HEK293 (cell line): ENCODE results near the gene NTSR2.
A peak's percentile ranks its signal among the peaks of the same experiment; 100 is the strongest.

Experiments
- CTCF ChIA-PET: fragments of 350-600 bp; formaldehyde crosslinking; extraction: SDS; loops from one replicate; lab custom pipeline; 2021; ENCODE audit warnings: antibody characterized with exemption; lab: Yijun Ruan, JAX
- POLR2A ChIA-PET: fragments of 300-600 bp; formaldehyde crosslinking; extraction: SDS; loops from one replicate; lab custom pipeline; 2020; ENCODE audit warnings: antibody characterized with exemption, inconsistent platforms; lab: Yijun Ruan, JAX
- H3K27ac ChIP-seq: fragments of 200-500 bp; sonication (Bioruptor generic); 2 replicates; pipeline ENCODE4 v1.5.1; 2014; ENCODE audit warnings: low read depth, low read length, control low read depth, inconsistent platforms; ENCODE audit errors: extremely low read depth
- H3K36me3 ChIP-seq, 2 experiments: fragments of 200-500 bp in 1 of 2; sonication (Bioruptor generic) in 1 of 2; 1 replicate in 1 of 2; 2 replicates in 1 of 2; pipeline ENCODE4 v1.5.1; 2014 to 2017; ENCODE audit warnings: inconsistent platforms in 2 of 2, low read length in 2 of 2; ENCODE audit not compliant: control insufficient read depth in 2 of 2, insufficient read depth in 1 of 2
- H3K4me1 ChIP-seq: fragments of 200-500 bp; sonication (Bioruptor generic); 2 replicates; pipeline ENCODE4 v1.5.1; 2014; ENCODE audit warnings: mild to moderate bottlenecking, low read length, inconsistent platforms; ENCODE audit not compliant: control insufficient read depth, insufficient read depth
- H3K4me3 ChIP-seq: 2 replicates; pipeline ENCODE4 v1.5.1; 2011; ENCODE audit warnings: low read depth, mild to moderate bottlenecking, control low read depth, low read length, moderate library complexity
- H3K9me3 ChIP-seq: fragments of 200-500 bp; sonication (Bioruptor generic); 2 replicates; pipeline ENCODE4 v1.5.1; 2014; ENCODE audit warnings: low read depth, low read length, inconsistent platforms; ENCODE audit not compliant: control insufficient read depth, insufficient read depth
- FEZF1 ChIP-seq: fragments of 450-650 bp; formaldehyde crosslinking; IDR thresholded peaks from 2 replicates; pipeline ENCODE4 v1.5.1; 2016; ENCODE audit warnings: missing biosample characterization, missing genetic modification characterization
- HOXA7 ChIP-seq: sonication (generic); formaldehyde crosslinking; IDR thresholded peaks from 2 replicates; pipeline ENCODE4 v1.8.1; 2022; ENCODE audit warnings: missing genetic modification reagents, borderline replicate concordance
- KLF1 ChIP-seq: fragments of 450-650 bp; formaldehyde crosslinking; IDR thresholded peaks from 2 replicates; pipeline ENCODE4 v1.5.1; 2016; ENCODE audit warnings: missing biosample characterization, missing genetic modification characterization
- SP7 ChIP-seq: fragments of 450-650 bp; formaldehyde crosslinking; IDR thresholded peaks from 2 replicates; pipeline ENCODE4 v1.5.1; 2016; ENCODE audit warnings: missing biosample characterization, missing genetic modification characterization
- ZBTB7A ChIP-seq: fragments of 450-650 bp; formaldehyde crosslinking; IDR thresholded peaks from 2 replicates; pipeline ENCODE4 v1.5.1; 2016; ENCODE audit warnings: low read depth, missing biosample characterization, missing genetic modification characterization
- ZNF121 ChIP-seq: fragments of 450-650 bp; formaldehyde crosslinking; IDR thresholded peaks from 2 replicates; pipeline ENCODE4 v1.5.1; 2016; ENCODE audit warnings: missing biosample characterization, missing genetic modification characterization
- ZNF132 ChIP-seq: fragments of 450-650 bp; formaldehyde crosslinking; IDR thresholded peaks from 2 replicates; pipeline ENCODE4 v1.5.1; 2017; ENCODE audit warnings: missing biosample characterization, missing genetic modification characterization, borderline replicate concordance
- ZNF138 ChIP-seq: fragments of 450-650 bp; formaldehyde crosslinking; IDR thresholded peaks from 2 replicates; pipeline ENCODE4 v1.5.1; 2016; ENCODE audit warnings: missing biosample characterization, missing genetic modification characterization, borderline replicate concordance
- ZNF157 ChIP-seq: fragments of 450-650 bp; formaldehyde crosslinking; IDR thresholded peaks from 2 replicates; pipeline ENCODE4 v1.5.1; 2016; ENCODE audit warnings: missing biosample characterization, missing genetic modification characterization
- ZNF302 ChIP-seq: fragments of 450-650 bp; formaldehyde crosslinking; IDR thresholded peaks from 2 replicates; pipeline ENCODE4 v1.5.1; 2016; ENCODE audit warnings: missing biosample characterization, missing genetic modification characterization, low read depth
- ZNF311 ChIP-seq: fragments of 450-650 bp; formaldehyde crosslinking; IDR thresholded peaks from 2 replicates; pipeline ENCODE4 v1.5.1; 2017; ENCODE audit warnings: missing biosample characterization, missing genetic modification characterization, borderline replicate concordance
- ZNF324 ChIP-seq: fragments of 450-650 bp; formaldehyde crosslinking; IDR thresholded peaks from 2 replicates; pipeline ENCODE4 v1.5.1; 2016; ENCODE audit warnings: missing biosample characterization, missing genetic modification characterization
- ZNF433 ChIP-seq: fragments of 450-650 bp; formaldehyde crosslinking; IDR thresholded peaks from 2 replicates; pipeline ENCODE4 v1.5.1; 2016; ENCODE audit warnings: missing biosample characterization, missing genetic modification characterization, low read depth
- ZNF555 ChIP-seq: fragments of 450-650 bp; formaldehyde crosslinking; conservative IDR thresholded peaks from 2 replicates; pipeline ENCODE4 v1.5.1; 2017; ENCODE audit warnings: missing biosample characterization, mild to moderate bottlenecking, missing genetic modification characterization, inconsistent platforms
- ZNF560 ChIP-seq: fragments of 450-650 bp; formaldehyde crosslinking; IDR thresholded peaks from 2 replicates; pipeline ENCODE4 v1.5.1; 2017; ENCODE audit warnings: missing biosample characterization, missing genetic modification characterization, borderline replicate concordance
- ZNF776 ChIP-seq: fragments of 450-650 bp; formaldehyde crosslinking; IDR thresholded peaks from 2 replicates; pipeline ENCODE4 v1.5.0; 2017; ENCODE audit warnings: missing biosample characterization, missing genetic modification characterization, borderline replicate concordance
- TF ChIP-seq, protein P1 (sequence below): fragments of 450-650 bp; formaldehyde crosslinking; IDR thresholded peaks from 2 replicates; pipeline ENCODE4 v1.5.1; 2016; ENCODE audit warnings: missing biosample characterization, missing genetic modification characterization
- TF ChIP-seq, protein P2 (sequence below): sonication (generic); formaldehyde crosslinking; IDR thresholded peaks from 2 replicates; pipeline ENCODE4 v1.8.1; 2022; ENCODE audit warnings: mild to moderate bottlenecking, moderate library complexity, missing genetic modification reagents
- TF ChIP-seq, protein P3 (sequence below): fragments of 450-650 bp; formaldehyde crosslinking; IDR thresholded peaks from 2 replicates; pipeline ENCODE4 v1.5.1; 2017; ENCODE audit warnings: missing biosample characterization, missing genetic modification characterization

Gene NTSR2

DNA sequence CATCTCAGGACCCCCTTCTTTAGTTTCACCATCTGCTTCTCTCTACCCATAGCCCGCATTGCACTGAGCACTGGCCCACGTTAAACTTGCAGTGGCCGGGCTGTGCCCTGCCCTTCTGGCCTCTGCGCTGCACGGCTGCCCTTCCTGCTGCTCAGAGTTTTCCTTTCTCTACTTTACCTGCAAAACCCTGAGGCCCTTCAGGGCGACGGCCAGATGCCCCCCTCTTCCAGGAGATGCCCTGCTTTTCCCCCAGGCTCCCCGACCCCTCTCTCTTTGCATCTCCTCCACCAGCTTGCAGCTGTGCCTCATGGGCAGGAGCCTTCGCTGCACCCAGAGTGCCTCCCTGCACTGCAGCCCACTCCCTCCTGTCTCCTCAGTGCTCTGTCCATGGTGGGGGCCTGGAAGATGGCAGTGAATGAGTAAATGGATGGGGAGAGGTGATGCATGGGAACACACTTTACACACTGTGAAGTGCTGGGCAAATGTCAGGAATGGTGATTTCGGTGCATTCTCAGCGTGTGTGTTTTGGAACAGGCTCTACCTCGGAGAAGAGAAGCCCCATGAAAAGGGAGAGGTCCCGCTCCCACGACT, 53.8 kb downstream of the NTSR2 start:
- Histone ChIP-seq H3K9me3 (no peaks in the 10 kb centered on the region), H3K36me3 (no peaks in the 10 kb centered on the region), H3K4me1 (no peaks in the 10 kb centered on the region), H3K4me3 (no peak overlapping the region), H3K27ac (no peak overlapping the region)
- ChIA-PET CTCF (no interaction called here), POLR2A (no interaction called here)
- no peak for TF ChIP-seq ZNF433 (tag by site-specific recombination)
- TF ChIP-seq, protein P1, sequence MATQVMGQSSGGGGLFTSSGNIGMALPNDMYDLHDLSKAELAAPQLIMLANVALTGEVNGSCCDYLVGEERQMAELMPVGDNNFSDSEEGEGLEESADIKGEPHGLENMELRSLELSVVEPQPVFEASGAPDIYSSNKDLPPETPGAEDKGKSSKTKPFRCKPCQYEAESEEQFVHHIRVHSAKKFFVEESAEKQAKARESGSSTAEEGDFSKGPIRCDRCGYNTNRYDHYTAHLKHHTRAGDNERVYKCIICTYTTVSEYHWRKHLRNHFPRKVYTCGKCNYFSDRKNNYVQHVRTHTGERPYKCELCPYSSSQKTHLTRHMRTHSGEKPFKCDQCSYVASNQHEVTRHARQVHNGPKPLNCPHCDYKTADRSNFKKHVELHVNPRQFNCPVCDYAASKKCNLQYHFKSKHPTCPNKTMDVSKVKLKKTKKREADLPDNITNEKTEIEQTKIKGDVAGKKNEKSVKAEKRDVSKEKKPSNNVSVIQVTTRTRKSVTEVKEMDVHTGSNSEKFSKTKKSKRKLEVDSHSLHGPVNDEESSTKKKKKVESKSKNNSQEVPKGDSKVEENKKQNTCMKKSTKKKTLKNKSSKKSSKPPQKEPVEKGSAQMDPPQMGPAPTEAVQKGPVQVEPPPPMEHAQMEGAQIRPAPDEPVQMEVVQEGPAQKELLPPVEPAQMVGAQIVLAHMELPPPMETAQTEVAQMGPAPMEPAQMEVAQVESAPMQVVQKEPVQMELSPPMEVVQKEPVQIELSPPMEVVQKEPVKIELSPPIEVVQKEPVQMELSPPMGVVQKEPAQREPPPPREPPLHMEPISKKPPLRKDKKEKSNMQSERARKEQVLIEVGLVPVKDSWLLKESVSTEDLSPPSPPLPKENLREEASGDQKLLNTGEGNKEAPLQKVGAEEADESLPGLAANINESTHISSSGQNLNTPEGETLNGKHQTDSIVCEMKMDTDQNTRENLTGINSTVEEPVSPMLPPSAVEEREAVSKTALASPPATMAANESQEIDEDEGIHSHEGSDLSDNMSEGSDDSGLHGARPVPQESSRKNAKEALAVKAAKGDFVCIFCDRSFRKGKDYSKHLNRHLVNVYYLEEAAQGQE (tag by site-specific recombination) = peak; percentile 95
- no peak for TF ChIP-seq ZNF560
- TF ChIP-seq, all 188 proteins: peak for 1

DNA sequence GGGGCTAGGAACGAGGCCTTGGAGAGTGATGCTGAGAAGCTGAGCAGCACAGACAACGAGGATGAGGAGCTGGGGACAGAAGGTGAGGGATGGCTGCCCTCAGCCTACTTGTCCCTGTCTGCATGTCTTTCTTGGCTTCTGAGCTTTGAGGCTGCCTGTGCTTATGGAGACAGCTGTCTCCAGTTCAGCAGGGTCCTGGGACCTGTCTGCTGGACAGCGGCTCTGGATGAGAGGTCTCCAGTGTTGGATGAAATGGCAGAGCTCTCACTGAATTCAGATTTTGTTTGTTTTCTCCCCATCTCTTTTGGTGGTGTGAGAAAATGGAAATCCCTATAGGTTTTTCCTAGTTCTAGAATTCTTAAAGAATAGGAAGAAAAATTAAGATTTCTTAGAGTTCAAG, 54.8 kb downstream of the NTSR2 start:
- CTCF ChIA-PET = interaction anchor here (1.6 kb wide), 1 partner anchor 10 kb away, joined by 3 read pairs; no protein-coding TSS in a partner anchor
- Histone ChIP-seq H3K4me3 (no peak overlapping the region), H3K36me3 (no peaks in the 10 kb centered on the region)

DNA sequence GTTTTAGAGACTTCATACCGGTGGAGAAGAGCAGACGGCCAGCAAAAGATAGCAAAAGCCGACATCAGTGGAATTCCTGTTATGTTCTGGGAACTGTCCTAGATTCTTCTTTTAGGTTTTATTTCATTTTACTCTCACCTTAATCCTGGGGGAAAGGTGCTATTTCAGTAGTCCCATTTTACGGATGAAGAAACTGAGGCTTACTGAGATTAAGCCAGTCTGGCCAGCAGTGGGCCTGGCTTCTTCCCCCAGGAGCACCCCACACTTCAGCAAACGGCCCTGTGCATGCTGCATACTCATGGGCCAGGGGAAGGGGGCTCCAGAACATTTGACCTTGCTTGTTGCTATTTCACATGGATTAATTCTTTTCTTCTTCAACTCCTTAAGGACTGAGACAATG, 56.7 kb downstream of the NTSR2 start:
- no peak overlapping the region for H3K4me3 ChIP-seq
- TF ChIP-seq ZNF157 (tag by site-specific recombination) = no peak
- no peak for TF ChIP-seq KLF1
- TF ChIP-seq, protein P2, sequence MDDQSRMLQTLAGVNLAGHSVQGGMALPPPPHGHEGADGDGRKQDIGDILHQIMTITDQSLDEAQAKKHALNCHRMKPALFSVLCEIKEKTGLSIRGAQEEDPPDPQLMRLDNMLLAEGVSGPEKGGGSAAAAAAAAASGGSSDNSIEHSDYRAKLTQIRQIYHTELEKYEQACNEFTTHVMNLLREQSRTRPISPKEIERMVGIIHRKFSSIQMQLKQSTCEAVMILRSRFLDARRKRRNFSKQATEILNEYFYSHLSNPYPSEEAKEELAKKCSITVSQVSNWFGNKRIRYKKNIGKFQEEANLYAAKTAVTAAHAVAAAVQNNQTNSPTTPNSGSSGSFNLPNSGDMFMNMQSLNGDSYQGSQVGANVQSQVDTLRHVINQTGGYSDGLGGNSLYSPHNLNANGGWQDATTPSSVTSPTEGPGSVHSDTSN = no peak
- no peak for TF ChIP-seq ZNF776
- TF ChIP-seq ZBTB7A = no peak
- TF ChIP-seq ZNF302 (tag by site-specific recombination) = no peak
- no peak for TF ChIP-seq ZNF324 (tag by site-specific recombination)
- no peak for TF ChIP-seq ZNF311 (tag by site-specific recombination)
- TF ChIP-seq ZNF555 (tag by site-specific recombination) = no peak
- TF ChIP-seq SP7 (tag by site-specific recombination) = no peak
- H3K27ac ChIP-seq = no peak overlapping the region
- H3K36me3 ChIP-seq = no peaks in the 10 kb centered on the region
- CTCF ChIA-PET = no interaction called here
- no peaks in the 10 kb centered on the region for H3K4me1 ChIP-seq
- H3K9me3 ChIP-seq = no peaks in the 10 kb centered on the region
- POLR2A ChIA-PET = no interaction called here

More for the DNA sequence above, 54.8 kb downstream of the NTSR2 start:
- no peak for TF ChIP-seq ZNF132 (tag by site-specific recombination)
- TF ChIP-seq FEZF1 (tag by site-specific recombination) = no peak
- TF ChIP-seq, protein P3, sequence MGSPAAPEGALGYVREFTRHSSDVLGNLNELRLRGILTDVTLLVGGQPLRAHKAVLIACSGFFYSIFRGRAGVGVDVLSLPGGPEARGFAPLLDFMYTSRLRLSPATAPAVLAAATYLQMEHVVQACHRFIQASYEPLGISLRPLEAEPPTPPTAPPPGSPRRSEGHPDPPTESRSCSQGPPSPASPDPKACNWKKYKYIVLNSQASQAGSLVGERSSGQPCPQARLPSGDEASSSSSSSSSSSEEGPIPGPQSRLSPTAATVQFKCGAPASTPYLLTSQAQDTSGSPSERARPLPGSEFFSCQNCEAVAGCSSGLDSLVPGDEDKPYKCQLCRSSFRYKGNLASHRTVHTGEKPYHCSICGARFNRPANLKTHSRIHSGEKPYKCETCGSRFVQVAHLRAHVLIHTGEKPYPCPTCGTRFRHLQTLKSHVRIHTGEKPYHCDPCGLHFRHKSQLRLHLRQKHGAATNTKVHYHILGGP (tag by site-specific recombination) = no peak
- no peak for TF ChIP-seq ZNF121 (tag by site-specific recombination)
- TF ChIP-seq, protein P1 (tag by site-specific recombination) = peak; percentile 88
- TF ChIP-seq HOXA7 (CRISPR knock-in tag) = no peak
- TF ChIP-seq ZNF138 (tag by site-specific recombination) = no peak
- H3K4me1 ChIP-seq = no peaks in the 10 kb centered on the region
- no peak overlapping the region for H3K27ac ChIP-seq
- H3K9me3 ChIP-seq = no peaks in the 10 kb centered on the region
- POLR2A ChIA-PET = no interaction called here
